ENCODE measurements around the gene CRIM1. TPM values are rescaled to one million over a fixed set of nuclear protein-coding genes. Genes with fewer than 3 reads are reported as not detected.

Gene CRIM1
- total RNA-seq, 1 donor from 2014 or later, result 105 TPM

- intact Hi-C loops (cut with DNase I), result no loop called here
- no peaks in the 10 kb centered on the region for H3K9me3 ChIP-seq
- no peaks in the 10 kb centered on the region for H3K36me3 ChIP-seq
- peaks cover 82% of the 10 kb centered on the region for H3K4me1 ChIP-seq
- H3K27ac ChIP-seq, result peak overlapping the region; percentile 8
- DNase-seq (no peak), ATAC-seq (no peak)
- no peak overlapping the region for H3K4me3 ChIP-seq
- H3K27me3 ChIP-seq (ENCODE audit: low read depth), result no peaks in the 10 kb centered on the region
- TF ChIP-seq, protein P1, sequence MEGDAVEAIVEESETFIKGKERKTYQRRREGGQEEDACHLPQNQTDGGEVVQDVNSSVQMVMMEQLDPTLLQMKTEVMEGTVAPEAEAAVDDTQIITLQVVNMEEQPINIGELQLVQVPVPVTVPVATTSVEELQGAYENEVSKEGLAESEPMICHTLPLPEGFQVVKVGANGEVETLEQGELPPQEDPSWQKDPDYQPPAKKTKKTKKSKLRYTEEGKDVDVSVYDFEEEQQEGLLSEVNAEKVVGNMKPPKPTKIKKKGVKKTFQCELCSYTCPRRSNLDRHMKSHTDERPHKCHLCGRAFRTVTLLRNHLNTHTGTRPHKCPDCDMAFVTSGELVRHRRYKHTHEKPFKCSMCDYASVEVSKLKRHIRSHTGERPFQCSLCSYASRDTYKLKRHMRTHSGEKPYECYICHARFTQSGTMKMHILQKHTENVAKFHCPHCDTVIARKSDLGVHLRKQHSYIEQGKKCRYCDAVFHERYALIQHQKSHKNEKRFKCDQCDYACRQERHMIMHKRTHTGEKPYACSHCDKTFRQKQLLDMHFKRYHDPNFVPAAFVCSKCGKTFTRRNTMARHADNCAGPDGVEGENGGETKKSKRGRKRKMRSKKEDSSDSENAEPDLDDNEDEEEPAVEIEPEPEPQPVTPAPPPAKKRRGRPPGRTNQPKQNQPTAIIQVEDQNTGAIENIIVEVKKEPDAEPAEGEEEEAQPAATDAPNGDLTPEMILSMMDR (IDR thresholded peaks at IDR 0.05), result no peak
Observed at GRCh38 chr2:36366491-36367120, 11.0 kb downstream of the CRIM1 start.

GRCh38 chr2:36367486-36367885, 11.9 kb downstream of the CRIM1 start:
- Histone ChIP-seq H3K4me1 (peaks cover 82% of the 10 kb centered on the region), H3K36me3 (no peaks in the 10 kb centered on the region), H3K27me3 (ENCODE audit: low read depth) (no peaks in the 10 kb centered on the region), H3K9me3 (no peaks in the 10 kb centered on the region), H3K27ac (peak overlapping the region; percentile 8), H3K4me3 (no peak overlapping the region)
- TF ChIP-seq, protein P1 (IDR thresholded peaks at IDR 0.05), result no peak
- no peak for ATAC-seq
- intact Hi-C loops (cut with DNase I), result no loop called here
- DNase-seq, result no peak

GRCh38 chr2:36367895-36368353, 12.3 kb downstream of the CRIM1 start:
- intact Hi-C loops (cut with DNase I), result no loop called here
- Histone ChIP-seq H3K4me3 (no peak overlapping the region), H3K4me1 (peaks cover 84% of the 10 kb centered on the region), H3K36me3 (no peaks in the 10 kb centered on the region), H3K27ac (peak overlapping the region; percentile 8), H3K9me3 (no peaks in the 10 kb centered on the region), H3K27me3 (ENCODE audit: low read depth) (no peaks in the 10 kb centered on the region)
- TF ChIP-seq, protein P1 (IDR thresholded peaks at IDR 0.05), result no peak
- DNase-seq (no peak), ATAC-seq (peak; percentile 45 to 53)

DNA sequence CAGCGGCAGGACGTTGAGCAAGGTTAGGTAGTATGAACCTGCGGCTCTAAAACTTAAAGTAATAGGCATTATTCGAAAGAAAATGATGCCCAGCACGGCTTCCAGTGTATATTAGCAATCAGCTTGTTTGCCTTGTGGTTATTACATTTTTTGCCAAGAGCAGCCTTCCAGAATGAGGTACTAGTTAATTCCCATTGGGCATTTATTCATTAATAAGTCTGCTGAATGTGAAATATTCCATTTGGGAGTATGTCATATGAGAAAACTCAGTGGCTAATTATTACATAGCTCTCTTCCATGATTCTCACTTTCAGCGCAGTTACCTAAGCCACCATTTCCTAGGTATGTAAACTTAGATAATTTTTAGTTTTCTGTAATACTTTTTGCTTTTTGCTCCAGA, 12.9 kb downstream of the CRIM1 start:
- DNase-seq, result no peak
- no peak for ATAC-seq
- intact Hi-C loops (cut with DNase I), result no loop called here
- no peaks in the 10 kb centered on the region for H3K36me3 ChIP-seq
- H3K27ac ChIP-seq, result no peak overlapping the region
- no peak overlapping the region for H3K4me3 ChIP-seq
- H3K9me3 ChIP-seq, result no peaks in the 10 kb centered on the region
- peaks cover 89% of the 10 kb centered on the region for H3K4me1 ChIP-seq
- TF ChIP-seq, protein P1 (IDR thresholded peaks at IDR 0.05), result no peak
- H3K27me3 ChIP-seq (ENCODE audit: low read depth), result no peaks in the 10 kb centered on the region

DNA sequence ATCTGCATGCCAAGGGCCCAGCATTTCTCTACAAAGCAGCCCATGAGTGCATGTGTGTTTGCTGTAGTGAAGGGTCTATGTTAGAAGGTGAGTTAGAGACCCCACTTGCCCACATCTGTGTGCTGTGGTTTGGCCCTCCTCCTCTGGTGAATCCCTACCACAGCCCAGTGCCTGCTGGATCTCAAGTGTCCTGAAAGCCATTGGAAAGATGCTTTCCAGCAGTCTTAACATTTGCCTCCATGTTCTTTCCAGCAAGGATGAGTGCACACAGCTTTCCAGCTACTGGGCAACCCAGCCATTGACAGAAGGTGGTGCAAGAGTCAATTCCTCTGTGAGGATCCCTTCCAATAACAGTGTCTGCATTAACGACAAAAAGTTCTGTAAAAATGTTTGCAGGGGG, 13.6 kb downstream of the CRIM1 start:
- H3K4me3 ChIP-seq, result no peak overlapping the region
- H3K36me3 ChIP-seq, result no peaks in the 10 kb centered on the region
- no peaks in the 10 kb centered on the region for H3K27me3 ChIP-seq (ENCODE audit: low read depth)
- H3K4me1 ChIP-seq, result peaks cover 96% of the 10 kb centered on the region
- DNase-seq, result no peak
- no peak overlapping the region for H3K27ac ChIP-seq
- TF ChIP-seq, protein P1 (IDR thresholded peaks at IDR 0.05), result no peak
- no peak for ATAC-seq
- H3K9me3 ChIP-seq, result no peaks in the 10 kb centered on the region
- intact Hi-C loops (cut with DNase I), result no loop called here

Data from lower lobe of right lung (tissue), 2 donors.